ENCODE results near the gene ST6GALNAC1. TPM values are rescaled to one million over a fixed set of nuclear protein-coding genes. Genes with fewer than 3 reads are reported as not detected.

The ST6GALNAC1 gene
- total RNA-seq, 4 donors from 2014 or later: 0.83 to 4.9 (median 3.2) TPM

DNA sequence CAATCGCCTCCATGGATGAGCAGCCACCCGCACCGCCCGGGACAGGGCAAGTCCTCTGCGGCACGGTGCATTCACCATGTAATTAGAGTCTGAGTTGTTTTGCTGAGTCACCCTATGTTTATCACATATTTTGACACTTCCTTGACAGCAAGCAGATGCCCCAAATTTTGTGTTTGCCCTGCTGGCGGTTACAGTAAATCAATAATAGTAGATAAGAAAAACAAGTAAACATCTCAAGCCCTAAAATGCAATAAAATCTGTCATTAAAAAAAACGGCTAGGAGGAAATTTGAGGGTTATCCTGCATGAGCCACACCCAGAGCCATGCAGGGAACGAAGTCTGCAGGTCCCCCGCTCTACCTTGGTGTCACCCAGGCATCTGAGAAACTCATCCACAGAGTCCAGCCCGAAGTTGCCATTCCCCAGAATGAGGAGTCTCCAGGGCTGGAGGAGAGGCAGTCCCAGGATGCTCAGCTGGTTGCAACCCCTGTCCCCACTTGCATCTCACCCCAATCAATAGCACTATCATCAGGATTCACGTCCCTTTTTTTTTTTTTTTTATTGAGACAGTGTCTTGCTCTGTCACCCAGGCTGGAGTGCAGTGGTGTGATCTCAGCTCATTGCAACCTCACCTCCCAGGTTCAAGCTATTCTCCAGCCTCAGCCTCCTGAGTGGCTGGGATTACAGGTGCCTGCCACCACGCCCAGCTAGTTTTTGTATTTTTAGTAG, 16.5 kb upstream of the ST6GALNAC1 start:
- TF ChIP-seq POLR2A (IDR thresholded peaks at IDR 0.05; ENCODE audit: low read depth) (no peak), POLR2AphosphoS5 (IDR thresholded peaks at IDR 0.05) (no peak), EP300 (IDR thresholded peaks at IDR 0.05) (no peak)
- TF ChIP-seq, protein P1, sequence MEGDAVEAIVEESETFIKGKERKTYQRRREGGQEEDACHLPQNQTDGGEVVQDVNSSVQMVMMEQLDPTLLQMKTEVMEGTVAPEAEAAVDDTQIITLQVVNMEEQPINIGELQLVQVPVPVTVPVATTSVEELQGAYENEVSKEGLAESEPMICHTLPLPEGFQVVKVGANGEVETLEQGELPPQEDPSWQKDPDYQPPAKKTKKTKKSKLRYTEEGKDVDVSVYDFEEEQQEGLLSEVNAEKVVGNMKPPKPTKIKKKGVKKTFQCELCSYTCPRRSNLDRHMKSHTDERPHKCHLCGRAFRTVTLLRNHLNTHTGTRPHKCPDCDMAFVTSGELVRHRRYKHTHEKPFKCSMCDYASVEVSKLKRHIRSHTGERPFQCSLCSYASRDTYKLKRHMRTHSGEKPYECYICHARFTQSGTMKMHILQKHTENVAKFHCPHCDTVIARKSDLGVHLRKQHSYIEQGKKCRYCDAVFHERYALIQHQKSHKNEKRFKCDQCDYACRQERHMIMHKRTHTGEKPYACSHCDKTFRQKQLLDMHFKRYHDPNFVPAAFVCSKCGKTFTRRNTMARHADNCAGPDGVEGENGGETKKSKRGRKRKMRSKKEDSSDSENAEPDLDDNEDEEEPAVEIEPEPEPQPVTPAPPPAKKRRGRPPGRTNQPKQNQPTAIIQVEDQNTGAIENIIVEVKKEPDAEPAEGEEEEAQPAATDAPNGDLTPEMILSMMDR (IDR thresholded peaks at IDR 0.05): no peak
- H3K4me3 ChIP-seq: no peak overlapping the region
- H3K27me3 ChIP-seq: peaks cover 0 to 12% (median 0%) of the 10 kb centered on the region in 4 donors
- WGBS: 62% methylated on average over 13 of the region's 13 CpGs
- DNase-seq (ENCODE audit: extremely low spot score): no peak
- H3K4me1 ChIP-seq: peaks cover 0 to 19% (median 9%) of the 10 kb centered on the region in 4 donors
- no peaks in the 10 kb centered on the region for H3K36me3 ChIP-seq
- H3K9me3 ChIP-seq: no peaks in the 10 kb centered on the region
- intact Hi-C loops (cut with DNase I): no loop called here
- no peak overlapping the region for H3K27ac ChIP-seq (replicated peaks in 1 of 4)

DNA sequence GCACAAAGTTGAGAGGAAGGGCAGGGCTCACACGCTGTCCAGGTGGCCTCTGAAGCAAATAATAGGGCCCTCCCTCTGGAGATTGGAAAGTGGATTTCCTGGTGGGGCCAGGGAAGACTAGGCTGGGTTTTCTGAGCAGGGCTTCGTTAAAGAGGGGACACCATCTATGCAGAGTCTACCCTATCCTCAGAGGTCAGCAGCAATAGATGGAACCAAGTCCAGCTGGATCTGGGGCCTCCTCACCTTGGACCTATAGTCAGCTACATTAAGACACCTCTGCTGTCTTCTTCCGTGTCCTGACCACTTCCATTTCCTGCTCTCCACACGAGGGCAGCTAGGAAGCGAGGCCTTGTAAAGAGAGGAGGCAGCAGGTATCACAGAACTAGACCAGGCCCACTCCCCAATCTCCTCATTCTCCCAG, 14.7 kb upstream of the ST6GALNAC1 start:
- no peak overlapping the region for H3K4me3 ChIP-seq
- intact Hi-C loops (cut with DNase I): no loop called here
- no peak for DNase-seq (ENCODE audit: extremely low spot score)
- H3K4me1 ChIP-seq: peaks cover 0 to 19% (median 9%) of the 10 kb centered on the region in 4 donors
- TF ChIP-seq POLR2AphosphoS5 (IDR thresholded peaks at IDR 0.05): no peak
- no peak for TF ChIP-seq EP300 (IDR thresholded peaks at IDR 0.05)
- TF ChIP-seq, protein P1 (IDR thresholded peaks at IDR 0.05): no peak
- no peak for TF ChIP-seq POLR2A (IDR thresholded peaks at IDR 0.05; ENCODE audit: low read depth)
- no peaks in the 10 kb centered on the region for H3K9me3 ChIP-seq
- H3K27me3 ChIP-seq: peaks cover 0 to 6% (median 0%) of the 10 kb centered on the region in 4 donors
- H3K36me3 ChIP-seq: no peaks in the 10 kb centered on the region
- no peak overlapping the region for H3K27ac ChIP-seq (replicated peaks in 1 of 4)
- WGBS: 80% methylated on average over 5 of the region's 5 CpGs

DNA sequence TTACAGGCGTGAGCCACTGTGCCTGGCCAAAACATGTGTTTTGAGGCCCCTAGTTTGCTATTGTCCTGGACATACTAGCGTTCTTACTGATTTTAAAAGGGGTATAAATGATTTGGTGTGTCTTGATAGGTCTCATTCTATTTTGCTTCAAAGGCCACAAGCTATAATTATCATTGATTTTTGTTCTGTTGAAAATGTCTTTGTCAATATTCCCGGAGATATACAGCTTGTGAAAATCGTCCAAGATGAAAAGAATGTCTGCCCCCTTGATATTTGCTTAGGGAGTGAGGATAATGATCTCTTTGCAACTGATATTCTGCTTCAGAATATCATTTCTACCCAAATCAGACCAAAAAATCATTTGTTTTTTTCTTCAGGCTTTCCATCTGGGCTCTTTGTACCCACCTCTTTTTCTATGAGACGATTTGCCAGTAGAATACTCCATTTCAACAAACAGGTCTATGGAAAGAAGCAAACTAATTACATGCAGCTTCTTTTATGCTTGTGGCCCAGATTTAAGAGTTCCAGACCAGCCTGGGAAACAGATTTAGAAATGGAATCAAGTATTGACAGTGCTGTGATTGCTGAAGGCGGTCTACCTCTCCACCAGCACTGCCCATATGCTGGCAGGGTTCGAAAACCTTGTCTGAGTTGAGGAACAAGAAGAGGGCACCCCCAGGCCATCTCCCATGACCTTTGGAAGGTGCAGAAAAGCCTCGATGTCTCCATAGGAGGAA, 14.1 kb upstream of the ST6GALNAC1 start:
- H3K9me3 ChIP-seq: no peaks in the 10 kb centered on the region
- H3K27me3 ChIP-seq: peaks cover 0 to 3% (median 0%) of the 10 kb centered on the region in 4 donors
- peaks cover 0 to 19% (median 9%) of the 10 kb centered on the region in 4 donors for H3K4me1 ChIP-seq
- 89% methylated on average over 7 of the region's 8 CpGs for WGBS
- intact Hi-C loops (cut with DNase I): no loop called here
- DNase-seq (ENCODE audit: extremely low spot score): no peak
- H3K36me3 ChIP-seq: no peaks in the 10 kb centered on the region
- no peak overlapping the region for H3K27ac ChIP-seq (replicated peaks in 1 of 4)
- no peak overlapping the region for H3K4me3 ChIP-seq
- TF ChIP-seq, protein P1 (IDR thresholded peaks at IDR 0.05): no peak
- TF ChIP-seq POLR2AphosphoS5 (IDR thresholded peaks at IDR 0.05) (no peak), EP300 (IDR thresholded peaks at IDR 0.05) (no peak), POLR2A (IDR thresholded peaks at IDR 0.05; ENCODE audit: low read depth) (no peak)

DNA sequence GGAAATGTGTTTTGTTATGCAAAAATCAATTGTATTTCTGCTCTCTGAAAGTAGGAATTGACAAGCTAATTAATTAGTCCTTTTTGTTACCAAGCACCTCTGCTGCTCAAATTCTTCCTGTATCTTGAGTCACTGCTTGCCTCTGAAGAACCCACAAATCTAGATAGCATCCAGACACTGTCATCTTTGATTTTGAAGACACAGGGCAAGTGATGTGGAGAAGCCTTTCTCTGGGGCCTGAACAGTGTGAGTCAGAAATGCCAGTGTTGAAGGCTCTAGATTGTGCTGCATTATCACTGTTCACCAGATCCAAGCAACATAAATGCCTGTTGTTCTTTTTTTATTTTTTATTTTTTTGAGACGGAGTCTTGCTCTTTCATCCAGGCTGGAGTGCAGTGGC, 10.9 kb upstream of the ST6GALNAC1 start:
- Histone ChIP-seq H3K27me3 (no peaks in the 10 kb centered on the region), H3K4me3 (no peak overlapping the region), H3K4me1 (peaks cover 0 to under 1% (median under 1%) of the 10 kb centered on the region in 4 donors), H3K27ac (replicated peaks in 1 of 4) (no peak overlapping the region), H3K9me3 (no peaks in the 10 kb centered on the region), H3K36me3 (no peaks in the 10 kb centered on the region)
- intact Hi-C loops (cut with DNase I): no loop called here
- WGBS: 83% methylated on average over 1 of the region's 1 CpG
- no peak for DNase-seq (ENCODE audit: extremely low spot score)
- TF ChIP-seq POLR2AphosphoS5 (IDR thresholded peaks at IDR 0.05): no peak
- TF ChIP-seq, protein P1 (IDR thresholded peaks at IDR 0.05): no peak
- TF ChIP-seq POLR2A (IDR thresholded peaks at IDR 0.05; ENCODE audit: low read depth): no peak
- no peak for TF ChIP-seq EP300 (IDR thresholded peaks at IDR 0.05)
